HuH-7 (cell line): Measurements from ENCODE around the gene CDV3.

ENCODE experiments used
- DNase-seq: peaks from one replicate; pipeline ENCODE4 v3.0.0; 2011; ENCODE audit warnings: low spot score

Gene CDV3

DNA sequence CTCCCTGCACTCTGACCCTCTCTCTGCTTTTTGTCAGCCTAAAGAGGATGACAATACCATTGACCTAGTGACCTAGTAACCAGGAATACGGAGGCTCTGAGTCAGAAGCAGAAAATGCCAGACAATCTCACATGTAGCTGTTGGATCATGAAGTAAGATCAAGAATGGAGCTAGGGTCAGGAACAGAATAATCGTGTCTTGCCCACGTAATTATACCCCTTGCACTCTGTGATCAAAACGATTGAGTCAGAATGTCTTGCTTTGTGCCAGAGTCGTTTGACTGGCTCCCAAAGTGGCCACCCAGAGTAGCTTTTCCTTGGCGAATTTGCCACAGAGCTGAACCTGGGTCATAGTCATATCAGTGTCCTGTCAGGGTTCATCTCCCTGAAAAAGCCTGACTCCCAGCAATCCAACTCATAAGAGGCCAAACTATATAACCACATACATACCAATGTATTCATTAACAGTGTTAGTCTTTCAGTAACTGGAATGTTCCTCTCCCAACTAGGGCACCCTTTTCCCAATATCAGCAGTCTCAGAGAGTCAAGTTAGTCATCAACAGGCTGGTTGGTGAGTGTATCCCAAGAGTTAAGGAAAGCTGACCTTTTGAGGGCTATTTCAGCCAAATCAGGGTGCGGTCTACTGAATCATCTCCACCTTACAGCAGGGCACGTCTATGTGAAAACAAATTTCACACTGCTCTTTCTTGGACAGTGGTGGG, 5.0 kb upstream of the CDV3 start:
- DNase-seq = no peak

DNA sequence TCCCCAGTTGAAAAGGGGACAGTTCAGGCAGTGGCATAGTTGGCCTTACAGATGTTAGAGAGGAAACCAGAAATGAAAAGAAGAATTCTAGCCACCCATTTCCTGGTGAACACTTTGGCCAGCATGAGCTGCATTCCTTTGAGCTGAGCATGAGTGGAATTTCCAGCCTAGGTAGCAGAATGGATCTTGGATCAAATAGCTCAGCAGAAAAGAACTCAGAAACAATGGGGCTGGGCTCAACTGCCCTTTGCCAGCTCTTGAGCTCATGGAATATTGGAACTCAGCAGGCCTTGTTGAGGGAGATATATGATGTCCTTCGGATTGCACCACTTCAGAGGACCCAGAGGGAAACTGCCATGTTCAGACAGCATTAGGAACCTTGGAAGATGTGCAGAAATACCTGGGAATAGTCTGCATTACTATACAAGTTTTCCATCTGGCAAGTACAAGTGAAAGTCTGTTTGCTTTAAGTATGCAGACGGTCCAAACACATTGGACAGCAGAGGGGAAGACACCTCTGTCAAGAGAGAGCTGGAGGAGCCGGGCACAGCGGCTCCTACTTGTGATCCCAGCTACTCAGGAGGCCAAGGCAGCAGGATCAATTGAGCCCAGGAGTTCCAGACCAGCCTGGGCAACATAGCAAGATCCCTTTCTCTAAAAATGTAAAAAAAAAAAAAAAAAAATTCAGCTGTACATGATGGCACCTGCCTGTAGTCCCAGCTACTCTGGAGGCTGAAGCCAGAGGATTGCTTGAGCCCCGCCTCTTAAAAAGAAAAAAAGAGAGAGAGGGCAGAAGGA, 3.1 kb upstream of the CDV3 start:
- no peak for DNase-seq

DNA sequence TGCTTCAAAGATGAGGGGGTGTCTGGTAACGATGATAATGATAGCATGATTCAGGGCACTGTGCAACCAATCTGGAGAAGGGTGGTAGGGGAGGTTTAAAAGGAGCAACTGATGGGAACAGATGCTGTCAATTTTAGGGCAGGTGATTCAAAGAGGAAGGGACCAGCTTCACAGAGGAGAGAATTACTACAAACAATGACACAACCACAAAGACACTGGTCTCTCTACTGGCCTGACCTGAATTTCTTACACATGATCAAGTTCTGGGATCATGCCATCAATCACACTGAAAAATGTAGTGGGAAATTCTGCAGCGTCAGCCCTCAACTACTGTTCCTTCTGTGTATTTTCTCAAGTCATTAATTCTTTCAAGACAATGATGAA, 2.6 kb upstream of the CDV3 start:
- DNase-seq = no peak

DNA sequence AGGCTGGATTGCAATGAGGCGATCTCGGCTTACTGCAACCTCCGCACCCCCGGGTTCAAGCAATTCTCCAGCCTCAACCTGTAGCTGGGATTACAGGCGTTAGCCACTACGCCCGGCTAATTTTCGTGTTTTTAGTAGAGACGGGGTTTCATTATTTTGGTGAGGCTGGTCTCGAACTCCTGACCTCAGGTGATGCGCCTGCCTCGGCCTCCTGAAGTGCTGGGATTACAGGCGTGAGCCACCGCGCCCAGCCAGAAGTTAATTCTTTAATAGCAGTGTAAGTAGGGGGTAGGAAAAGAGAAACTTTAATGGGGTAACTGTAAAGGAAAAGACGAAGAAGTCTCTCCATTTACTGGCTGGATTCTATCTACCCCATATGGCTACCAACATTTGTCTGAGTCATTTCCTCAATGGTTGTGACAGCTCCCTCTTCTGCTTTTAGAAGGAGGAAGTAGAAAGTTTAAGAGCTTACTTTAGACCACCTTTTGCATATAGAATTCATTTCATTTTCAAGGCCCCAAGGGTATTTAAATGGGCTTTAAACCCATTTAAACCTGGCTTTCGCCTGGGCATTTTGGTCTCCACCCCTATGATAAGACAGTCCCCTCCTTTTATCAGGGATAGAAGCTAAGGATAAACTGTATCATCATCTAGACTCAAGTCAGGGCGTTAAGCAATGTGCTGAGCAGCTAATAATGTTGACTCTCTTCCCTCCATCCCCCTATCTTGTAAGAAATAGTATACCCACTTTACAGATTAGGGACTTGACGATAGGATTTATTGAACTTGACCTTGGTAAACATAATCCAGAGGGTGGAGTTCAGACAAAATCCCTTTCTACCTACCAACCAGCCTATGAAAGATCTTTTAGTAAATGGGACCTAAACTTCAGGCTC, 1.1 kb upstream of the CDV3 start:
- no peak for DNase-seq

DNA sequence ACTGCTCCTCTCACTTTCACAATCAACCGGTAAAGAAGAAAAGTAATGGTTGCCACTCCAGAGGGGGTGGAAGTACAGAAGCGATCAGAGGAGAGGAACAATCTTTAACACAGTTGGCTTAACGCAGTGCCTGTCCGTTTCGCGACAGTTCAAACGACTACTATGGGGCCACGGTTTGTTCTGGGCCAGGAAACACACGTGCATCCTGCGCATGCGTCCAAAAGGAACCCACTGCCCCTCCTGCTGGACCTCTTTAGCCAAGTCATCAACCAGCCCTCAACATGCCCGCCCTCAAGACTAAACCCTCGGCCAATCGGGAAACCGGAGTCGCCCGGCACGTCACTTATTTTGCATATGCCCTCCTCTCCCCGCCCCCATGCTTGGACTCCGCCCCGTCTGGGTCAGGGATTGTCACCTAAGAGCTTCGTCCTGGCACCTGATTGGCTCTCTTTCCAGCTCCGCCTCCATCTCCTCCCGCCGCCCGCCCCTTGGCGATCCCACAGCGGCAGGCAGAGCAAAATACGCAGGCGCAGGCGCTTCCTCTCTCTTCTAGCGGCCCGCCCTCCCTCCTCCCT, 345 bp upstream of the CDV3 start:
- DNase-seq = peak; percentile 84

DNA sequence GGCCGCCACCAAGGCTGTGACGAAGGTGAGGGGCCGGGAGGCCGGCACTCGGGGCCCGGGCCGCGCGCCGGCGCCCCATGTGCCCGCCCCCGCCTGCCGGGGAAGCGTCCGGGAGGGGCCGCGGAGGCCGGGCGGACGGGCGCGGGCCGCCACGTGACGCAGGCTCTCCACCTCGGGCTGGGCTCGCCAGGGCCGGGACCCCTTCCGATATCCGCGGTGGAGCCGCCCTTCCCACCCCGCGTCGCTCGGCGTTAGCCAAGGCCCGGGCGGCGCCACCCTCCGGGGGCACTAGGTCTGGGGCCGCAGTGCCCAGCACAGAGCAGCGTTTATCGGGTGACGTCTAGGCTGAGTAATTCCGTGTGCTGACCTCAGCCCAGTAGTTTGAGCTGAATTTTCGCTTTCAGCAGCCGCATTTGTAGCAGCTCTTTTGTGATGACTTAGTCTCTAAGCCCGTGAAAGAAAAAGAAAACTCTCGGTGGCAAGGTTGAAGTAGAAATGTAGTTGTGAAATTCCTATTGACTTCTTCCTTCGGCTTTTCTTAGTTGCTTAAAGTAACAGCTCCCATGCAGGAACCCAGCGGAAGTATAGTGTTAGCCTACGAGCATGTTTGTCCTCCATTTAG, 885 bp downstream of the CDV3 start:
- DNase-seq = peak; percentile 26

DNA sequence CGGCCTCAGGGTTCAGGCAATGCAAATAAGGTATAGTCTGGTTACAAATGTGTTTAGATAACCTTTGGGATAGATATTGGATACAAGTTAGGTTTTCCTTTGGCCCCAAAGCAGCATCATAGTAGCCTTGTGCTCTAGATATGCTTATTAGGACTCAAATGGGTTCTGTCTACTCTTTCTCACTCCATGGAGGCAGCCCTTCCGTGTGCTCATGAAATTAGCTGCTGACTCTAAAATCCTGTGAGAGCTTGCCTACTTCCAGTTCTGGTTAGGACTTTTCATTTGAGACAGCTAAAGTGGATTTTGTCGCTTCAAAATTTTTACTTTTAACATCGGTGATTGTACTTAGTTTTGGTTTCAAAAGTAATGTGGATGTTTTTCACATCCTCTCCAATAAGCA, 1.6 kb downstream of the CDV3 start:
- no peak for DNase-seq

DNA sequence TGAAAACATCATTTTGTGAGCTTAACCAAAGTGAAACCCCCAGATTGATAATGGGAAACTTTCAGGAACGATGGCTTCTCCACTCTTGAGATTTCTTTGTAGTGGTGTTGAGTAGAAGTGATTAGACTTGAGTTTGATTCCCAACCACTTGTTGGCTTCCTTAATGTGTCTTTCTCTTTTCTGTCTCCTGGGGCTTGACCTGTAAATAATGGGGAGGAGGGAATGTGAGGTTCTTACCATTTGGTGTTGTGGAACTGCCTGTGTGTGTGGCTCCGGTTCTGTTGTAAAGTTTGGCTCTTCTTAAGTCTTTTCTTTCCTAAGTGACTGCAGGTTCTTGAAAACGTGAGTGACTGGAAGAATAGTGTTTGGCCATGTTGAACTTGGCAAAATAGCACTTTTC, 2.7 kb downstream of the CDV3 start:
- no peak for DNase-seq

DNA sequence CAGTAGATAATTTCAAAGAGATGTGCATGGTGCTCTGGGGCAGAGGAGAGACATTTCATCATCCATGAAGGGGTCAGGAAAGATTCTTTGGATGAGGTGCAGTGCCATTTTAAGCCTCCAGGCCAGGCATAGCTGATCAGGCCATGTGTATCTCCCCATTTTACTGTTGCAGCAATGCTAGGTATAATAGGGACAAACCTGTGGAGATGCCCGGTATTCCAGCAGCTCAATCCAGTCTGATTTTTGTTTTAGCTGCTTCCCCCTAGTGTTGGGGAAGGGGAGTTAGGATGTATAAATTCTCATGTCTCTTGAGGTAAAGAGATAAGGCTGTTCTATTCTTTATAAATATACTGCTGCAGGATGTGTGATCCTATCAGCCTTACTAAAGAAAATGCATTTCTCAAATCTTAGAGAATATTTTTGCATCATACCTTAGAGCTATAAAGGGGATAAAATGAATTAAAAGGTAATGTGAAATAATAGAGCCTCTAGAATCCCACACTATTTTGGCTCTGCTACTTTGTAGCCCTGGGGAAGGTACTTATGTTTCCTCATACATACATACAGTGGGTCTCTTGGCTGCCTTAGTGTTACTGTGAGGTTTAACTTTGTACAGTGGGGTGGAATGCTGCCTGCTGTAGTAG, 5.2 kb downstream of the CDV3 start:
- peak; percentile 81 for DNase-seq

DNA sequence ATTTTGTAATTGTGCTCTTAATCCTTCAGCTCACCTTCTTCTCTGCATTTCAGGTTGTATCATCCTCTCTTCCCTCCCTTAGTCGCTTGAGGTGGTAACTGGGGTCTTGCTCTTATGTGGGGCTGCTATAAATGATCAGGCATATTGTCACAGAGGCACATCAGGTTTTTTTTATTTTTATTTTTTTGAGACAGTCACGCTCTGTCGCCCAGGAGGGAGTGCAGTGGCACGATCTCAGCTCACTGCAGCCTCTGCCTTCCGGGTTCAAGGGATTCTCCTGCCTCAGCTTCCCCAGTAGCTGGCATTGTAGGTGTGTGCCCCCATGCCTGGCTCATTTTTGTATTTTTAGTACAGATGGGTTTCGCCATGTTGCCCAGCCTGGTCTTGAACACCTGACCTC, 9.9 kb downstream of the CDV3 start:
- DNase-seq = no peak

DNA sequence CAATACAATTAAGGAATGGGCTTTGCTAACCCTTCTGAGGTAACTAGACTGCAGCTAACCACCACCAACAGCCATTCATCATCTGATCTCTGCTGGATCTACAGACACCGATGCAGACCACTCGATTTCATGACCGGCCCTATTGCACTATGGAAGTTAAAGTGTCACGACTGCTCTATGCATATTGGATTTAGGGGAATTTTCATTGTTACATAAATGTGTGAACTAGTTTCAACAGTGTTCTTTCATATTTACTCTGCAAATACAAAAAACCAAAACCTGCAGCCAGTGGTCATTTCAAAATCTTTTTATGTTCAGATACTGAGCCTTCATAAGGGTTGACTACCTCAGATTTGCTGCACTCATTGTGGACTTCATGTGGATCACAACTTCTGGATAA, 14.5 kb downstream of the CDV3 start:
- no peak for DNase-seq

DNA sequence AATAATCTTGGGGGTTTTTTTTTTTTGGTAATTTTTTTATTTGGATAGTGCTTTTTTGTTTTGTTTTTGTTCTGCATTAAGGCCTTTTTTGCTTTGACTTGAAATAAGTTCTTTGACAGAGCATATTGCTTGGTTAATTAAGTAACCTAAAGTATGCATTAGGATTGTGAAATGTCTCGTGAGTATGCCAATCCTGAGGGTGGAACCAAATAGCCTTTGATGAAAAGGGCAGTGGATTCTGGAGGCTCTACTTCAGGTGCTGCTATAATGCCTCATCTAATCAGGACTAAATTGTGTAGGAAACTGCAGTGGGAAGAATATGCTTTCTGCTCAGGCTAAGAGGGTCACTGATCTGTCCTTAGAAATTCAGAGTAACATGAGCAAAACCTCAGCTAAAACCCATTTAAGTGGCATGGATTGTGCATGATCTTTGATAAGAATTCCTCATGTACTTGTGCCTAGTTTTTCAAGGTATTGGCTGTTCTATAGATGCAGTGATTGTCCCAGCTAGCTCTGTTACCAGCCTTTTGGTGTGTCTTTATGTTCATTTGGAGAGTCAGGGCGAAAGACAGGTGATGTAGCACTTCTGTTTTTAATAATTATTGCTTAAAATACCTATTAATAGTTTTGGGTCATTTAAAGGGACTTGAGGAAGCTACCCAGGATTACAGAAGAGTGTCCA, 15.4 kb downstream of the CDV3 start:
- no peak for DNase-seq

DNA sequence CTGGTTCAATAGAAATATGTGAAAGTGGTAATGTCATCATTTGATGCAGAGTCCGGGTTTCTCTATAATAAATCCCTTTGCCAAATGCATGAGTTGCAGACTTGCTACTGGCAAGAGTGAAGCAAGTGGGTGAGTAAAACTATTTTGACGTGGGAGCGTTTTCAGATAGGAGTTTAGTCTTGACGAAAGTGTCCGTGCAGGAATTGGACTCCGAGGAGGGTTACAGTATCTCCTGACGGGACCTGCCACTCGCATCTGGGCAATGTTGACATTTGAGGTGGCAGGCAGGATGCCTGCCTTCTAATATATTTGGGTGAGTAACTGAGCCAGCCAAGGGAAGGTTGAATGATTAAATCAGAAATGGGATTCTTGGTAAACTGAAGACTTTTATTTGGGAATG, 16.0 kb downstream of the CDV3 start:
- no peak for DNase-seq

DNA sequence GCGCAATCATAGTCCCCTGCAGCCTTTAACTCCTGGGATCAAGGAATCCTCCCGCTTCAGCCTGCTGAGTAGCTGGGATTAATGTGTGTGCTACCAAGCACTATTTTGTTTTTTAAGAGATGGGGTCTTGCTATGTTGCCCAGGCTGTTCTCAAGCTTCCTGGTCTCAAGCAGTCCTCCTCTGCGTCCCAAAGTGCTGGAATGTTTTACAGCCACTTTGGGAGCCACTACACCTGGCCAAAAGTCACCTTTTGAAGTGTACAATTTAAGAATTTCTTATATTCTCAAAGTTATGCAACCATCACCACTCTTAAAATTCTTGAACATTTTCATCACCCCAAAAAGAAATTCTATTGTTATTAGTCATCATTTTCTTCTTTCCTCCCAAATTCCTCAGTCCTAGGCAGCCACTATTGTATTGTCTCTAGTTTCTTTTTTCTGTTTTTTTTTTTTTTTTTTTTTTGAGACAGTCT, 17.8 kb downstream of the CDV3 start:
- DNase-seq = no peak

DNA sequence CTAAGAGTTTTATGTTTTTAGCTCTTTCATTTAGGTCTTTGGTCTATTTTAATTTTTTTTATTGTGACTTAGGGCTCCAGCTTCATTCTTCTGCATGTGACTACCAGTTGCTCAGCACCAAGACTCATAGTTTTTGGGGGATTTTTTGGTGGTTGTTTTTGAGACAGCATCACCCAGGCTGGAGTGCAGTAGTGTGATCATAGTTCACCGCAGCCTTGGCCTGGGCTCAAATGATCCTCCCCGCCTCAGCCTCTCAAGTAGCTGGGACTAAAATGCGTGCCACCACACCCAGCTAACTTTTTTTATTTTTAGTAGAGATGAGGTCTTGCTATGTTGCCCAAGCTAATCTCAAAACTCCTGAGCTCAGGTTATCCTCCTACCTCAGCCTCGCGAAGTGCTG, 19.4 kb downstream of the CDV3 start:
- DNase-seq = no peak

DNA sequence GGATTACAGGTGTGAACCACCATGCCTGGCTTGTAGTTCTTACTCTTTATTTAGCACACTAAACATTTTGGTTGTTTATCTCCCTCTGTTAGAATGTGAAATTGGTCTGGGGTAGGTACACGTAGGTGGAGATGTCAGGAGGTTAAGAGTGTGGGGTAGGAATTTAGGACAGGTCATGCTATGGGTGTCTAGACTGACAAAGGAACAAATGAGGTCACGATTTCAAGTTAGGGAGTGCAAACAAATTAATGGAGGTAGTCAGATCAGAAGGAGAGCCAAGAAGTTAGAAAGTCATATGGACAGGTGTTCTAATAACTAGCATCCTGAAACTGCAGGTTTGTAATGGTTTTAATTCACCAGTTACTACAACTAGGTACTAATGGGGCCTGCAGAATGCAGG, 19.8 kb downstream of the CDV3 start:
- no peak for DNase-seq

DNA sequence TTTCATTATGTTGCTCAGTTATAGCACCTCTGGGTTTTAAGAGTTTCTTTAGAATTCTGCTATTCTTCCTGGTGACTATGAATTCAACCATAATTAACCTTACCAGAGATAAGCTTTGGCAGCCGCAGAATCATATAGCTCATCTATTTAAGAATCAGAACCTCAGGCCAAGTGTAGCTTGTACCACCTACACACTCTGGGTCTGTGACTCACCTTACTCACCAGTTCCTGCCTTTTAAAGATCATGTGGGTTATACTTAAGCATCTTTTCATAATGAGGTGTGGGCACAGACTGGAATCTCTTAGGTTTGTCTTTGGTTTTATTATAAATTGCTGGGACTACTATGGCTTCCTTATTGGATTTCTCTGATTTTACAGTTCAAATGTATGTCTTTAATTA, 21.9 kb downstream of the CDV3 start:
- DNase-seq = no peak

DNA sequence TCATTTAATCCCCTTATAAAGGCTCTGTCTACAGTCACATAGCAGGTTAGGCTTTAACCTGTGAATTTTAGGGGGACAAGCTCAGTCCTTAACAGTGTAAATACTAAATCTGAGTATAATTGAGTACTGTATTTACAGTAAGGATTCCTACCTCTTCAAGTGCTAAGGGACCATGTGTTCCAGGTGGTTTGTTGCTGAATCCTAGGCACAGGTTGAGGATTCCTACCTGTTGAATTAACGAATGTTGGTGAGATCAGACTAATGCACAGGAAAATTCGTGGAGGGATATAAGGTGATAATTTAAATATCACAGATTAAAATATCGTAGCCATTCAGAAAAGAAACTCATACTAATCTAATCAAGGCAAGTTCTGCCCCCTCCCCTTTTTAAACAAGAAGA, 24.9 kb downstream of the CDV3 start:
- no peak for DNase-seq

DNA sequence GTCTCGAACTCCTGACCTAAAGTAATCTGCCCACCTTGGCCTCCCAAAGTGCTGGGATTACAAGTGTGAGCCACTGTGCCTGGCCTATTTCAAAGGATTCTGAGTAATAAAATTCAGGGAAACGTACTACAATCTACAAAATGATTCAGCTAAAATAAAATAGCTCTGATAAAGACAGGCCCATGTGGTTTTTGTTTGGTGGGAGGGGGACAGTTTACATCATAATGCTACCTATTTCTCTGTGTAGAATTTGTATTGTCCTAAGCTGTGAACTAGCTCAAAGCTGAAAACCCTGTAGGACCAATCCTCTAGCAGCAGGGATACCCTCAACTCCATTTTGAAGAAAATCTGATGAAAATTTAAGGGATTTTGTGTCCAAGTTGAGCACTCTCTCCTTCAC, 25.8 kb downstream of the CDV3 start:
- no peak for DNase-seq

DNA sequence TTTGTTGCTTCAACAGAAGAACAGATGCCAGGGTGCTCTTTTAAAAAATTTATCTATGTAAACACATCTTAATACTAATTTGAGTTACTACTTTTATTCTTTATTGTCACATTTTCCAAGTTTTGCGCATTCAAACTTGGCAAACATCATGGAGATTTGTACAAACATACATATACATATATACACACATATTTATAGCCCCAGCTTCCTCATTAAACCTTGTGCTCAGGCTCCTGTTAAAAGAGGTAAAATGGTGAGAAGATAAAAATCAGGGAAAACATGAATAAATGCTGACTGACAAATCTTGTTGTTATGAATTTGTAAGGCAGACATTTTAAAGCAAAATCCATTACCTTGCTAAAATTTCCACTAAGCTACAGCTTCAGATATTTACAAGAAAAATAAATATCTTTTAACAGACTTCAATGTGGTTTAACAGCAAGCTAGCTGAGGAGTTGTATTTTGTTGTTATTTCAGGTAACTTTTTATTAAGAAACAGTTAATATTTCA, 27.1 kb downstream of the CDV3 start:
- no peak for DNase-seq

DNA sequence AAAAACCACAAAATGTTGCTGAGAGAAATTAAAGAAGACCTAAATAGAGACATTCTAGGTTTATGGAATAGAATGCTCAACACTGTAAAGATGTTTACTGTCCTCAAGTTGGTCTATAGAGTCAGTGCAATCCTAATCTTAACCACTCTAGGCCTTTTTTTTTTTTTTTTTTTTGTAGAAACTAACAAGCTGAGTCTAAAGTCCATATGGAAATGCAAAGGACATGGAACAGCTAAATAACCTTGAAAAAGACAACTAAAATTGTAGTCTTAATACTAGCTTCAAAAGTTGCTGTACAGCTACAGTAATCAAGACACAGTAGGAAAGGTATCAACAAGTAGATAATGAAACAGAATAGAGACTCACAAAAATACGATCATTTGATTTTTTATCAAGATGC, 32.9 kb downstream of the CDV3 start:
- DNase-seq = peak; percentile 12
